ENCODE measurements around the gene POLR1B. TPM values are rescaled to one million over a fixed set of nuclear protein-coding genes. Genes with fewer than 3 reads are reported as not detected.
A peak's percentile ranks its signal among the peaks of the same experiment; 100 is the strongest.
"Not testable (repeated sequence)": the region's sequence is repeated elsewhere in the genome, so short reads cannot be mapped to it uniquely, and the experiment has no call there.

The POLR1B gene
- total and polyA plus RNA-seq, 8 donors: 18.4 to 25.3 (median 21.2) TPM

DNA sequence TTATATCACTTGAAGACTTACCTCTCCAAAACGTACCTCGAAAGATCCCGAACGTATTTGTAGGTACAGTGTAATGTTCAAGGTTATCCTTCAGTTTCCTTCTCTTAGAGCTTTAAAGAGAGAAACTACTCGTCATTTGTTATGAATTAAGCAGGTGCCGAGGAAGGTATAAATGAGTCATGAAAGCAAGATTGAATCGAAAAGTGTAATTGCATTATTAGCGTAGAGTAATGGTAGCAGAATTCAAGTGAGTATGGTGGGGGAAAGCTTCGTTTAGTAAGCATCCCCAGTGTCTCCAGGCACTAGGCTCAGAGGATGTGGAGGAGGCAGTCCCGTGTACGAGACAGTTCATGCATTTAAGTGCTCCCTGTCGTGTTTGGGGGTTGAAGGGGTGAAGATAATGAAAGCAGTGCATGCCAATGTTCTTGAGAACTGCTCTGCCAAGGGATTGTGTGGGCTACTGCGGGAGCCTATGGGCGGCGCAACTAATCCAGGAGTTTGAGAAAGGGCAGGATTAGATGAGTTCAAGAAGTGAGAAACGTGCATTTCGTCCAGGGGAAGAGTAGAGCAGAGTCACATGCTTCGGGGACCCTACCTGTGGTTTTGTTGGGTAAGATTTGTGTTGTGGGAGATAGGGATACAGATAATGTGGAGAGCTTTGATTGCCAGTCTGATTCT is 858 bp downstream of the POLR1B start:
- peaks cover 12 to 34% of the 10 kb centered on the region in 2 donors for H3K4me1 ChIP-seq
- H3K36me3 ChIP-seq: peaks cover 0 to 14% of the 10 kb centered on the region in 2 donors
- no peaks in the 10 kb centered on the region for H3K27me3 ChIP-seq
- TF ChIP-seq, protein P1, sequence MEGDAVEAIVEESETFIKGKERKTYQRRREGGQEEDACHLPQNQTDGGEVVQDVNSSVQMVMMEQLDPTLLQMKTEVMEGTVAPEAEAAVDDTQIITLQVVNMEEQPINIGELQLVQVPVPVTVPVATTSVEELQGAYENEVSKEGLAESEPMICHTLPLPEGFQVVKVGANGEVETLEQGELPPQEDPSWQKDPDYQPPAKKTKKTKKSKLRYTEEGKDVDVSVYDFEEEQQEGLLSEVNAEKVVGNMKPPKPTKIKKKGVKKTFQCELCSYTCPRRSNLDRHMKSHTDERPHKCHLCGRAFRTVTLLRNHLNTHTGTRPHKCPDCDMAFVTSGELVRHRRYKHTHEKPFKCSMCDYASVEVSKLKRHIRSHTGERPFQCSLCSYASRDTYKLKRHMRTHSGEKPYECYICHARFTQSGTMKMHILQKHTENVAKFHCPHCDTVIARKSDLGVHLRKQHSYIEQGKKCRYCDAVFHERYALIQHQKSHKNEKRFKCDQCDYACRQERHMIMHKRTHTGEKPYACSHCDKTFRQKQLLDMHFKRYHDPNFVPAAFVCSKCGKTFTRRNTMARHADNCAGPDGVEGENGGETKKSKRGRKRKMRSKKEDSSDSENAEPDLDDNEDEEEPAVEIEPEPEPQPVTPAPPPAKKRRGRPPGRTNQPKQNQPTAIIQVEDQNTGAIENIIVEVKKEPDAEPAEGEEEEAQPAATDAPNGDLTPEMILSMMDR (IDR thresholded peaks at IDR 0.05): no peak
- intact Hi-C loops (cut with DNase I): no loop called here
- H3K27ac ChIP-seq: no peak overlapping the region
- H3K4me3 ChIP-seq: peak overlapping the region; percentile 91 to 96
- DNase-seq (no peak), ATAC-seq (peak; percentile 3)
- H3K9me3 ChIP-seq: no peaks in the 10 kb centered on the region

- ATAC-seq (peak; percentile 78), DNase-seq (peak in 3 of 4 donors; percentile 25 to 72 (median 43))
- TF ChIP-seq, protein P1 (IDR thresholded peaks at IDR 0.05): no peak
- no peaks in the 10 kb centered on the region for H3K27me3 ChIP-seq
- no peak overlapping the region for H3K27ac ChIP-seq
- no peaks in the 10 kb centered on the region for H3K9me3 ChIP-seq
- intact Hi-C loops (cut with DNase I): no loop called here
- peaks cover 0 to 56% of the 10 kb centered on the region in 2 donors for H3K36me3 ChIP-seq
- H3K4me1 ChIP-seq: peaks cover 12 to 26% of the 10 kb centered on the region in 2 donors
- H3K4me3 ChIP-seq: no peak overlapping the region
These were observed 5.1 kb downstream of the POLR1B start for GRCh38 chr2:112547333-112547732.

GRCh38 chr2:112548980-112549379 is 6.7 kb downstream of the POLR1B start:
- peaks cover 0 to 73% of the 10 kb centered on the region in 2 donors for H3K36me3 ChIP-seq
- no peak for ATAC-seq

GRCh38 chr2:112566104-112566503 is 23.8 kb downstream of the POLR1B start:
- no peaks in the 10 kb centered on the region for H3K27me3 ChIP-seq
- ATAC-seq (no peak), DNase-seq (no peak)
- no peaks in the 10 kb centered on the region for H3K4me1 ChIP-seq
- no peak overlapping the region for H3K4me3 ChIP-seq
- H3K36me3 ChIP-seq: peaks cover 1 to 98% of the 10 kb centered on the region in 2 donors
- intact Hi-C loops (cut with DNase I): no loop called here
- TF ChIP-seq, protein P1 (IDR thresholded peaks at IDR 0.05): no peak
- H3K9me3 ChIP-seq: peaks cover 0 to 4% of the 10 kb centered on the region in 2 donors
- H3K27ac ChIP-seq: no peak overlapping the region

More at GRCh38 chr2:112548980-112549379, 6.7 kb downstream of the POLR1B start:
- intact Hi-C loops (cut with DNase I): no loop called here
- DNase-seq: no peak
- no peak overlapping the region for H3K27ac ChIP-seq
- H3K27me3 ChIP-seq: no peaks in the 10 kb centered on the region
- H3K4me3 ChIP-seq: no peak overlapping the region
- H3K4me1 ChIP-seq: peaks cover 3 to 14% of the 10 kb centered on the region in 2 donors
- TF ChIP-seq, protein P1 (IDR thresholded peaks at IDR 0.05): no peak
- no peaks in the 10 kb centered on the region for H3K9me3 ChIP-seq

DNA sequence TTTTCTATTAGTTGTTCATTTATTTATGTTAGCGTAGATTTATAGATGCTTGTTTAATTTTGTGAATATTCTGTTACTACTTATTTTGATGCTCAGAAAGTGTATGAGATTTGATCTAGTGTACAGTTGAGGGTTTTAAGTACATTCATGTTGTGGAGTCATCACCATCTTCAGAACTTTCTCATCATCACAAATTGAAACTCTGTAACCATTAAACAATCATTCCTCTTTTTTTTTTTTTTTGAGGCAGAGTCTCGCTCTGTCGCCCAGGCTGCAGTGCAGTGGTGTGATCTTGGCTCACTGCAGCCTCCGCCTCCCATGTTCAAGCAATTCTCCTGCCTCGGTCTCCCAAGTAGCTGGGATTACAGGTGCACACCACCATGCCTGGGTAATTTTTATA is 24.2 kb downstream of the POLR1B start:
- intact Hi-C loops (cut with DNase I); H3K4me3 ChIP-seq; H3K9me3 ChIP-seq; H3K27ac ChIP-seq; ATAC-seq; H3K4me1 ChIP-seq; DNase-seq; H3K27me3 ChIP-seq: not testable (repeated sequence)
- peaks cover 4 to 98% of the 10 kb centered on the region in 2 donors for H3K36me3 ChIP-seq
